HepG2 (cell line): ENCODE data around the gene STMN3. TPM values are rescaled to one million over a fixed set of nuclear protein-coding genes. Genes with fewer than 3 reads are reported as not detected.

Experiments used
- KDM4B ChIP-seq: sonication (generic); formaldehyde crosslinking; IDR thresholded peaks from 2 replicates; pipeline ENCODE4 v1.4.0; 2020; ENCODE audit warnings: missing genetic modification reagents
- KLF12 ChIP-seq: sonication (generic); formaldehyde crosslinking; IDR thresholded peaks from 2 replicates; pipeline ENCODE4 v1.4.0; 2020; ENCODE audit warnings: missing genetic modification reagents, borderline replicate concordance
- KLF15 ChIP-seq: sonication (generic); formaldehyde crosslinking; IDR thresholded peaks from 2 replicates; pipeline ENCODE4 v1.8.1; 2023; ENCODE audit warnings: borderline replicate concordance, mild to moderate bottlenecking, inconsistent platforms, missing genetic modification reagents, mixed read lengths
- POLR2AphosphoS2 ChIP-seq: IDR thresholded peaks from 2 replicates; pipeline ENCODE4 v1.6.1; 2011; ENCODE audit warnings: low read depth, low read length, improper control_type of control experiment
- RFXANK ChIP-seq: IDR thresholded peaks from 2 replicates; pipeline ENCODE4 v1.6.1; 2016
- SMAD1 ChIP-seq: sonication (generic); formaldehyde crosslinking; IDR thresholded peaks from 2 replicates; pipeline ENCODE4 v1.4.0; 2020; ENCODE audit warnings: missing genetic modification reagents, low read depth, mild to moderate bottlenecking, borderline replicate concordance
- SRF ChIP-seq: IDR thresholded peaks from 2 replicates; pipeline ENCODE4 v1.6.1; 2011; ENCODE audit warnings: mild to moderate bottlenecking, low read depth, low read length, moderate library complexity
- TSC22D2 ChIP-seq: sonication (generic); formaldehyde crosslinking; IDR thresholded peaks from 2 replicates; pipeline ENCODE4 v1.5.1; 2020; ENCODE audit warnings: missing genetic modification reagents, mild to moderate bottlenecking, borderline replicate concordance
- ZNF263 ChIP-seq: sonication (generic); formaldehyde crosslinking; IDR thresholded peaks from 2 replicates; pipeline ENCODE4 v1.4.0; 2020; ENCODE audit warnings: missing genetic modification reagents
- ZNF274 ChIP-seq: sonication (generic); formaldehyde crosslinking; IDR thresholded peaks from 2 replicates; pipeline ENCODE4 v1.5.1; 2020; ENCODE audit warnings: mild to moderate bottlenecking, missing genetic modification reagents
- ZNF317 ChIP-seq: sonication (generic); formaldehyde crosslinking; IDR thresholded peaks from 2 replicates; pipeline ENCODE4 v1.5.0; 2020; ENCODE audit warnings: mild to moderate bottlenecking, missing genetic modification reagents
- ZNF329 ChIP-seq: sonication (generic); formaldehyde crosslinking; IDR thresholded peaks from 2 replicates; pipeline ENCODE4 v1.9.0; 2021; ENCODE audit warnings: low read depth, mild to moderate bottlenecking, missing genetic modification reagents
- ZNF34 ChIP-seq: sonication (generic); formaldehyde crosslinking; IDR thresholded peaks from 2 replicates; pipeline ENCODE4 v1.4.0; 2020; ENCODE audit warnings: mild to moderate bottlenecking, missing genetic modification reagents, borderline replicate concordance
- ZNF563 ChIP-seq: sonication (generic); formaldehyde crosslinking; IDR thresholded peaks from 2 replicates; pipeline ENCODE4 v1.8.0; 2022; ENCODE audit warnings: mild to moderate bottlenecking, moderate library complexity, missing genetic modification reagents
- ZSCAN31 ChIP-seq: sonication (generic); formaldehyde crosslinking; IDR thresholded peaks from 2 replicates; pipeline ENCODE4 v1.5.0; 2020; ENCODE audit warnings: low read depth, mild to moderate bottlenecking, missing genetic modification reagents
- polyA plus RNA-seq, 8 experiments: library from polyadenylated mRNA; depleted of rRNA in 3 of 8; stranded (reverse) in 7 of 8; unstranded in 1 of 8; fragments of >200 nt; fragmentation: Illumina TruSeq in 4 of 8; extraction: Trizol in 4 of 8; gene quantifications; 2 replicates each; pipeline versions ENCODE4 v1.2.1 to v1.2.3, GENCODE V29; 2011 to 2016; ENCODE audit warnings: low read depth in 4 of 8, missing spikeins in 1 of 8, mixed read lengths in 1 of 8; ENCODE audit not compliant: insufficient read depth in 1 of 8
- total RNA-seq, 5 experiments: library from RNA; depleted of rRNA; stranded (reverse); fragments of >200 nt; fragmentation: Illumina TruSeq; extraction: Trizol; gene quantifications; 2 replicates each; pipeline ENCODE4 v1.2.3, GENCODE V29; 2016; ENCODE audit warnings: low read depth in 1 of 5
- TF ChIP-seq, protein P1 (sequence below): sonication (generic); formaldehyde crosslinking; IDR thresholded peaks from 2 replicates; pipeline ENCODE4 v1.5.0; 2020; ENCODE audit warnings: missing genetic modification reagents
- TF ChIP-seq, protein P2 (sequence below): sonication (generic); formaldehyde crosslinking; IDR thresholded peaks from 2 replicates; pipeline ENCODE4 v1.4.0; 2020; ENCODE audit warnings: low read depth, mild to moderate bottlenecking, missing genetic modification reagents
- TF ChIP-seq, protein P3 (sequence below): sonication (generic); formaldehyde crosslinking; IDR thresholded peaks from 2 replicates; pipeline ENCODE4 v1.5.1; 2020; ENCODE audit warnings: mild to moderate bottlenecking, missing genetic modification reagents, moderate library complexity
- TF ChIP-seq, protein P4 (sequence below): sonication (generic); formaldehyde crosslinking; IDR thresholded peaks from 2 replicates; pipeline ENCODE4 v1.9.0; 2022; ENCODE audit warnings: missing genetic modification reagents, mild to moderate bottlenecking, borderline replicate concordance
- TF ChIP-seq, protein P5 (sequence below): IDR thresholded peaks from 2 replicates; pipeline ENCODE4 v1.6.1; 2016; ENCODE audit warnings: missing biosample characterization, missing genetic modification reagents, low read depth

Gene STMN3
- total and polyA plus RNA-seq, 2 of the 13 experiments (the other 11 are each of a cell fraction or from before 2014, with no cell fraction given): 21.0 to 48.3 TPM

DNA sequence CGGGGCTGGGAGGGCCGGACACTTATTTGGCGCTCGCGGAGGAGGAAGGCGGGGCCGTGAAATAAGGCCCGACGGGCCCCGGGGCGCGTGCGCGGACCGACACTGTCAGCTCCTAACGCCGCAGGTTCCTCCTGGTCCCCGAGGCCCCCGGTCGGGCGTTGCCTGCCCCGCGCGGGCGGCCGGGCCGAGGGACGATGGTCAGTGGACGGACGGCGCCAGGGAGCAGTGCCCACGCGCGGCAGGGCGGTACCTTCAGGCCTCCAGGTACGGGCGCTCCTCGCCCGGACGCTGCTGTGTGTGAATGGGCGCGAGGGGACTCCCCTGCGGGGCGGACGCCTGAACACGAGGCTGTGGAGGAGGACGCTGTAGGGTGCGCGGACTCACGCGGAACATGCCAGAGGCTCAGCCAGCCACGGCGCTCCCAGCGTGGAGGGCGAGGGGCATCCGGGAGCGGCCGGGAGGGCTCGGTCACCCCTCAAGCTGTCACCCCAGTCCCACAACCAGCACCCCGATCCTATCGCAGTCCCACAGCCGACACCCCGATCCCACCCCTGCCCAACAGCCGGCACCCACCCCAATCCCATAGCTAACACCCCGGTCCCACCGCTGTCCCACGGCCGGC, 26.0 kb downstream of the STMN3 start (continued):
- peak; percentile 97 for TF ChIP-seq ZNF563 (CRISPR knock-in tag)
- peak; percentile 96; the same call in 1 of the 2 replicates for TF ChIP-seq TSC22D2 (CRISPR knock-in tag)
- peak; percentile 69 for TF ChIP-seq ZSCAN31 (CRISPR knock-in tag)
- TF ChIP-seq ZNF274: peak; percentile 99
- TF ChIP-seq ZNF329: 0 out of 2 replicates have a peak, but pooled peaks have one; percentile 76
- peak; percentile 88 for TF ChIP-seq ZNF263 (CRISPR knock-in tag)
- TF ChIP-seq, protein P1, sequence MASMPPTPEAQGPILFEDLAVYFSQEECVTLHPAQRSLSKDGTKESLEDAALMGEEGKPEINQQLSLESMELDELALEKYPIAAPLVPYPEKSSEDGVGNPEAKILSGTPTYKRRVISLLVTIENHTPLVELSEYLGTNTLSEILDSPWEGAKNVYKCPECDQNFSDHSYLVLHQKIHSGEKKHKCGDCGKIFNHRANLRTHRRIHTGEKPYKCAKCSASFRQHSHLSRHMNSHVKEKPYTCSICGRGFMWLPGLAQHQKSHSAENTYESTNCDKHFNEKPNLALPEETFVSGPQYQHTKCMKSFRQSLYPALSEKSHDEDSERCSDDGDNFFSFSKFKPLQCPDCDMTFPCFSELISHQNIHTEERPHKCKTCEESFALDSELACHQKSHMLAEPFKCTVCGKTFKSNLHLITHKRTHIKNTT: 0 out of 2 replicates have a peak, but pooled peaks have one; percentile 22
- peak; percentile 98 for TF ChIP-seq SMAD1 (CRISPR knock-in tag)
- TF ChIP-seq, protein P2, sequence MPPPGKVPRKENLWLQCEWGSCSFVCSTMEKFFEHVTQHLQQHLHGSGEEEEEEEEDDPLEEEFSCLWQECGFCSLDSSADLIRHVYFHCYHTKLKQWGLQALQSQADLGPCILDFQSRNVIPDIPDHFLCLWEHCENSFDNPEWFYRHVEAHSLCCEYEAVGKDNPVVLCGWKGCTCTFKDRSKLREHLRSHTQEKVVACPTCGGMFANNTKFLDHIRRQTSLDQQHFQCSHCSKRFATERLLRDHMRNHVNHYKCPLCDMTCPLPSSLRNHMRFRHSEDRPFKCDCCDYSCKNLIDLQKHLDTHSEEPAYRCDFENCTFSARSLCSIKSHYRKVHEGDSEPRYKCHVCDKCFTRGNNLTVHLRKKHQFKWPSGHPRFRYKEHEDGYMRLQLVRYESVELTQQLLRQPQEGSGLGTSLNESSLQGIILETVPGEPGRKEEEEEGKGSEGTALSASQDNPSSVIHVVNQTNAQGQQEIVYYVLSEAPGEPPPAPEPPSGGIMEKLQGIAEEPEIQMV (CRISPR knock-in tag): peak; percentile 91
- TF ChIP-seq, protein P3, sequence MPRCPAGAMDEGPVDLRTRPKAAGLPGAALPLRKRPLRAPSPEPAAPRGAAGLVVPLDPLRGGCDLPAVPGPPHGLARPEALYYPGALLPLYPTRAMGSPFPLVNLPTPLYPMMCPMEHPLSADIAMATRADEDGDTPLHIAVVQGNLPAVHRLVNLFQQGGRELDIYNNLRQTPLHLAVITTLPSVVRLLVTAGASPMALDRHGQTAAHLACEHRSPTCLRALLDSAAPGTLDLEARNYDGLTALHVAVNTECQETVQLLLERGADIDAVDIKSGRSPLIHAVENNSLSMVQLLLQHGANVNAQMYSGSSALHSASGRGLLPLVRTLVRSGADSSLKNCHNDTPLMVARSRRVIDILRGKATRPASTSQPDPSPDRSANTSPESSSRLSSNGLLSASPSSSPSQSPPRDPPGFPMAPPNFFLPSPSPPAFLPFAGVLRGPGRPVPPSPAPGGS (CRISPR knock-in tag): peak; percentile 80; the same call in 1 of the 2 replicates
- TF ChIP-seq SRF: peak; percentile 19; the same call in 1 of the 2 replicates
- TF ChIP-seq, protein P4, sequence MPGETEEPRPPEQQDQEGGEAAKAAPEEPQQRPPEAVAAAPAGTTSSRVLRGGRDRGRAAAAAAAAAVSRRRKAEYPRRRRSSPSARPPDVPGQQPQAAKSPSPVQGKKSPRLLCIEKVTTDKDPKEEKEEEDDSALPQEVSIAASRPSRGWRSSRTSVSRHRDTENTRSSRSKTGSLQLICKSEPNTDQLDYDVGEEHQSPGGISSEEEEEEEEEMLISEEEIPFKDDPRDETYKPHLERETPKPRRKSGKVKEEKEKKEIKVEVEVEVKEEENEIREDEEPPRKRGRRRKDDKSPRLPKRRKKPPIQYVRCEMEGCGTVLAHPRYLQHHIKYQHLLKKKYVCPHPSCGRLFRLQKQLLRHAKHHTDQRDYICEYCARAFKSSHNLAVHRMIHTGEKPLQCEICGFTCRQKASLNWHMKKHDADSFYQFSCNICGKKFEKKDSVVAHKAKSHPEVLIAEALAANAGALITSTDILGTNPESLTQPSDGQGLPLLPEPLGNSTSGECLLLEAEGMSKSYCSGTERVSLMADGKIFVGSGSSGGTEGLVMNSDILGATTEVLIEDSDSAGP (CRISPR knock-in tag): no peak
- TF ChIP-seq, protein P5, sequence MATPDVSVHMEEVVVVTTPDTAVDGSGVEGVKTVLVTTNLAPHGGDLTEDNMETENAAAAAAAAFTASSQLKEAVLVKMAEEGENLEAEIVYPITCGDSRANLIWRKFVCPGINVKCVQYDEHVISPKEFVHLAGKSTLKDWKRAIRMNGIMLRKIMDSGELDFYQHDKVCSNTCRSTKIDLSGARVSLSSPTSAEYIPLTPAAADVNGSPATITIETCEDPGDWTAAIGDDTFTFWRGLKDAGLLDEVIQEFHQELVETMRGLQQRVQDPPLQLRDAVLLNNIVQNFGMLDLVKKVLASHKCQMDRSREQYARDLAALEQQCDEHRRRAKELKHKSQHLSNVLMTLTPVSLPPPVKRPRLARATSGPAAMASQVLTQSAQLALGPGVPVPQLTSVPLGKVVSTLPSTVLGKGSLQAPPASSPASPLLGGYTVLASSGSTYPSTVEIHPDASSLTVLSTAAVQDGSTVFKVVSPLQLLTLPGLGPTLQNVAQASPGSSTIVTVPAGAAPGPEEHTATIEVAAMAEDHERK (CRISPR knock-in tag): peak; percentile 89
- TF ChIP-seq ZNF317 (CRISPR knock-in tag): peak; percentile 64; the same call in 1 of the 2 replicates
- TF ChIP-seq RFXANK (CRISPR knock-in tag): 0 out of 2 replicates have a peak, but pooled peaks have one; percentile 62
- TF ChIP-seq KLF15 (CRISPR knock-in tag): peak; percentile 50; the same call in 1 of the 2 replicates
- peak; percentile 84; the same call in 1 of the 2 replicates for TF ChIP-seq KLF12
- no peak for TF ChIP-seq POLR2AphosphoS2
- TF ChIP-seq ZNF34 (CRISPR knock-in tag): 0 out of 2 replicates have a peak, but pooled peaks have one; percentile 83
- TF ChIP-seq KDM4B (CRISPR knock-in tag): peak; percentile 82; the same call in 1 of the 2 replicates
